SK-N-SH (cell line): ENCODE data around the gene ITIH1.

ENCODE experiments used
- CHD2 ChIP-seq: fragments of 150-350 bp; IDR thresholded peaks from 2 replicates; pipeline ENCODE4 v1.6.1; 2018; ENCODE audit warnings: low read length; ENCODE audit not compliant: partially characterized antibody
- JUND ChIP-seq: IDR thresholded peaks from 2 replicates; pipeline ENCODE4 v1.4.0; 2012
- TF ChIP-seq, protein P1 (sequence below): fragments of 200-600 bp; sonication (generic); IDR thresholded peaks from 2 replicates; pipeline ENCODE4 v1.6.1; 2017; ENCODE audit warnings: antibody characterized with exemption, mild to moderate bottlenecking, moderate library complexity
- TF ChIP-seq, protein P2 (sequence below): IDR thresholded peaks from 2 replicates; pipeline ENCODE4 v1.6.1; 2012; ENCODE audit warnings: mild to moderate bottlenecking, low read depth, low read length, moderate library complexity
- TF ChIP-seq, protein P3 (sequence below): fragments of 150-350 bp; IDR thresholded peaks from 2 replicates; pipeline ENCODE4 v1.6.1; 2017; ENCODE audit warnings: antibody characterized with exemption, low read length, low read depth, borderline replicate concordance

DNA sequence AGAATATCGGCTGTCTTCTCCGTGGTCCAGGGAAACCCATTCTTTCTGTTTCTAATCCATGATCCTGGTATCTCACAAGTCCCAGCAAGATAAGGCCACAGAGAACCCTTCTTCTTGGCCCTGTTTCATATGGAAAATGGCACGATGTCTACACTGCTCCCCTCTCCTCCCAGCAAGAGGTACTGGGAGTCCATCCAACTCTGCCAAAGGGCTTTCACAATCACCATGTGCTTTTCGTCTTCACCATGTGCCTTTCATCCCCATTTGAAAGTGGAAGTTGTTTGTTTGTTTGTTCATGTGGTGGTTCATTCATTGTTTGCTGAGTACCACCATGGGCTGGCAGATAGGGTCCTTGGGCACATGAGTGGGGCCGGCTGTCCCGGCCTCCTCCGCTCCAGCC lies 22.7 kb downstream of the ITIH1 start:
- TF ChIP-seq, protein P1, sequence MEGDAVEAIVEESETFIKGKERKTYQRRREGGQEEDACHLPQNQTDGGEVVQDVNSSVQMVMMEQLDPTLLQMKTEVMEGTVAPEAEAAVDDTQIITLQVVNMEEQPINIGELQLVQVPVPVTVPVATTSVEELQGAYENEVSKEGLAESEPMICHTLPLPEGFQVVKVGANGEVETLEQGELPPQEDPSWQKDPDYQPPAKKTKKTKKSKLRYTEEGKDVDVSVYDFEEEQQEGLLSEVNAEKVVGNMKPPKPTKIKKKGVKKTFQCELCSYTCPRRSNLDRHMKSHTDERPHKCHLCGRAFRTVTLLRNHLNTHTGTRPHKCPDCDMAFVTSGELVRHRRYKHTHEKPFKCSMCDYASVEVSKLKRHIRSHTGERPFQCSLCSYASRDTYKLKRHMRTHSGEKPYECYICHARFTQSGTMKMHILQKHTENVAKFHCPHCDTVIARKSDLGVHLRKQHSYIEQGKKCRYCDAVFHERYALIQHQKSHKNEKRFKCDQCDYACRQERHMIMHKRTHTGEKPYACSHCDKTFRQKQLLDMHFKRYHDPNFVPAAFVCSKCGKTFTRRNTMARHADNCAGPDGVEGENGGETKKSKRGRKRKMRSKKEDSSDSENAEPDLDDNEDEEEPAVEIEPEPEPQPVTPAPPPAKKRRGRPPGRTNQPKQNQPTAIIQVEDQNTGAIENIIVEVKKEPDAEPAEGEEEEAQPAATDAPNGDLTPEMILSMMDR = no peak
- TF ChIP-seq CHD2 (no peak), JUND (no peak)
- TF ChIP-seq, protein P2, sequence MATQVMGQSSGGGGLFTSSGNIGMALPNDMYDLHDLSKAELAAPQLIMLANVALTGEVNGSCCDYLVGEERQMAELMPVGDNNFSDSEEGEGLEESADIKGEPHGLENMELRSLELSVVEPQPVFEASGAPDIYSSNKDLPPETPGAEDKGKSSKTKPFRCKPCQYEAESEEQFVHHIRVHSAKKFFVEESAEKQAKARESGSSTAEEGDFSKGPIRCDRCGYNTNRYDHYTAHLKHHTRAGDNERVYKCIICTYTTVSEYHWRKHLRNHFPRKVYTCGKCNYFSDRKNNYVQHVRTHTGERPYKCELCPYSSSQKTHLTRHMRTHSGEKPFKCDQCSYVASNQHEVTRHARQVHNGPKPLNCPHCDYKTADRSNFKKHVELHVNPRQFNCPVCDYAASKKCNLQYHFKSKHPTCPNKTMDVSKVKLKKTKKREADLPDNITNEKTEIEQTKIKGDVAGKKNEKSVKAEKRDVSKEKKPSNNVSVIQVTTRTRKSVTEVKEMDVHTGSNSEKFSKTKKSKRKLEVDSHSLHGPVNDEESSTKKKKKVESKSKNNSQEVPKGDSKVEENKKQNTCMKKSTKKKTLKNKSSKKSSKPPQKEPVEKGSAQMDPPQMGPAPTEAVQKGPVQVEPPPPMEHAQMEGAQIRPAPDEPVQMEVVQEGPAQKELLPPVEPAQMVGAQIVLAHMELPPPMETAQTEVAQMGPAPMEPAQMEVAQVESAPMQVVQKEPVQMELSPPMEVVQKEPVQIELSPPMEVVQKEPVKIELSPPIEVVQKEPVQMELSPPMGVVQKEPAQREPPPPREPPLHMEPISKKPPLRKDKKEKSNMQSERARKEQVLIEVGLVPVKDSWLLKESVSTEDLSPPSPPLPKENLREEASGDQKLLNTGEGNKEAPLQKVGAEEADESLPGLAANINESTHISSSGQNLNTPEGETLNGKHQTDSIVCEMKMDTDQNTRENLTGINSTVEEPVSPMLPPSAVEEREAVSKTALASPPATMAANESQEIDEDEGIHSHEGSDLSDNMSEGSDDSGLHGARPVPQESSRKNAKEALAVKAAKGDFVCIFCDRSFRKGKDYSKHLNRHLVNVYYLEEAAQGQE = no peak
- TF ChIP-seq, protein P3, sequence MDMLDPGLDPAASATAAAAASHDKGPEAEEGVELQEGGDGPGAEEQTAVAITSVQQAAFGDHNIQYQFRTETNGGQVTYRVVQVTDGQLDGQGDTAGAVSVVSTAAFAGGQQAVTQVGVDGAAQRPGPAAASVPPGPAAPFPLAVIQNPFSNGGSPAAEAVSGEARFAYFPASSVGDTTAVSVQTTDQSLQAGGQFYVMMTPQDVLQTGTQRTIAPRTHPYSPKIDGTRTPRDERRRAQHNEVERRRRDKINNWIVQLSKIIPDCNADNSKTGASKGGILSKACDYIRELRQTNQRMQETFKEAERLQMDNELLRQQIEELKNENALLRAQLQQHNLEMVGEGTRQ = no peak
